ENCODE data around the gene IL7R. TPM values are rescaled to one million over a fixed set of nuclear protein-coding genes. Genes with fewer than 3 reads are reported as not detected.

The IL7R gene
- total and polyA plus RNA-seq, 2 of the 13 experiments (the other 11 are each of a cell fraction or from before 2014, with no cell fraction given) = not detected

- no peaks in the 10 kb centered on the region for H3K79me2 ChIP-seq (ENCODE audit: insufficient read depth, low read length)
- no peak for DNase-seq (ENCODE audit: low spot score)
- H3K27me3 ChIP-seq (ENCODE audit: control insufficient read depth in 1 of 2, insufficient read depth in 2 of 2, low read length in 2 of 2) = no peaks in the 10 kb centered on the region
- no peak for FAIRE-seq
- TF ChIP-seq FOXJ3 (CRISPR knock-in tag; IDR thresholded peaks at IDR 0.05; ENCODE audit: borderline replicate concordance) = no peak
- no peak for TF ChIP-seq NFYB (CRISPR knock-in tag; IDR thresholded peaks at IDR 0.05)
- H3K27ac ChIP-seq (ENCODE audit: extremely low read length, insufficient read depth, low read length) = no peak overlapping the region
- H4K20me1 ChIP-seq (ENCODE audit: insufficient read depth, low read length) = no peaks in the 10 kb centered on the region
- no peak overlapping the region for H3K4me3 ChIP-seq (replicated peaks in 1 of 3; ENCODE audit: insufficient read depth in 1 of 3, low read depth in 2 of 3, low read length in 3 of 3)
- in situ Hi-C loops (cut with HindIII; ENCODE audit: extremely low pct_ligation_motif_present, low pct_unique_long_range_greater_than_20kb) = no loop called here
- H3K9me3 ChIP-seq (ENCODE audit: low read length) = no peaks in the 10 kb centered on the region
- H3K4me1 ChIP-seq (ENCODE audit: insufficient read depth, low read length) = no peaks in the 10 kb centered on the region
- CTCF ChIA-PET (ENCODE audit: low intra/inter-chr PET ratio, low total read pairs) = no interaction called here
- POLR2A ChIA-PET = no interaction called here
- no peak overlapping the region for H3K4me2 ChIP-seq (ENCODE audit: low read depth, low read length)
- H3K36me3 ChIP-seq (replicated peaks in 1 of 2; ENCODE audit: control insufficient read depth in 1 of 2, insufficient read depth in 2 of 2, low read length in 2 of 2) = no peaks in the 10 kb centered on the region
- BruUV-seq (replicated peaks) = no TSS peak
- intact Hi-C loops (cut with micrococcal nuclease; ENCODE audit: unreplicated experiment) = no loop called here
- H3K9ac ChIP-seq (ENCODE audit: insufficient read depth, low read depth, low read length) = no peak overlapping the region
- ATAC-seq = no peak
- no peak overlapping the region for H2AFZ ChIP-seq (ENCODE audit: low read length)
Observed at GRCh38 chr5:35810601-35811000, 46.1 kb upstream of the IL7R start.

DNA sequence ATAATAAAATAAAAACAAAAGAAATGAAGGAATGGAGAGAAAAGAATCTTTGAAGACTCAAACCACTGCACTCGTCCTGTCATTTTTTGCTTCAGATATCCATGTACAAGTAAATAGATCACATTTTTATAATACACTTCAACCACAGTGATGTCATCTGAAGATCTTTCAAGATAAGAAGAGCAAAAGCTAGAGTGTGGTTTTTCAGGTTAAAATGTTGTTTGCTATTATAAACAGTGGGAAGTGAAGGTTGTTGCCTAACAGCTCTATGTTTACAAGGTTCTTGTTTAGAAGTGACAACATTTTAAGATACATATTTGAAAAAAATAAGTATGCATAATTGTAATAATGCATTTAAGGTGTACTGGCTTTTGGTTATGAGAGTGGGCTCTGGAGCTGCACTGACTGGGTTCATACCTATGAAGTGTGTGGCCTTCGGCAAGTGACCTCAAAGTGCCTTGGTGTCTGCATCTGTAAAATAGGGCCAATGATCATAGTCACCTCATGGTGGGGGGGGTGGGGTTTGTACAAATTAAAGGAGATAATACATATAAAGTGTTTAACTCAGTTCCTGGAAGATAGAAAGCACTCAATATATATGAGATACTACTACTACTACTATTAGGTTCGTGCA, 45.5 kb upstream of the IL7R start:
- no peak for FAIRE-seq
- WGBS (ENCODE audit: low lambda C conversion rate) = 32% methylated on average over 3 of the region's 3 CpGs

More for the DNA sequence above, 45.5 kb upstream of the IL7R start:
- ChIA-PET CTCF (ENCODE audit: low intra/inter-chr PET ratio, low total read pairs) (no interaction called here), POLR2A (no interaction called here)
- H3K4me3 ChIP-seq (replicated peaks in 1 of 3; ENCODE audit: insufficient read depth in 1 of 3, low read depth in 2 of 3, low read length in 3 of 3) = no peak overlapping the region
- H3K79me2 ChIP-seq (ENCODE audit: insufficient read depth, low read length) = no peaks in the 10 kb centered on the region
- in situ Hi-C loops (cut with HindIII; ENCODE audit: extremely low pct_ligation_motif_present, low pct_unique_long_range_greater_than_20kb) = no loop called here
- ATAC-seq = no peak
- H3K27me3 ChIP-seq (ENCODE audit: control insufficient read depth in 1 of 2, insufficient read depth in 2 of 2, low read length in 2 of 2) = no peaks in the 10 kb centered on the region
- H3K36me3 ChIP-seq (replicated peaks in 1 of 2; ENCODE audit: control insufficient read depth in 1 of 2, insufficient read depth in 2 of 2, low read length in 2 of 2) = no peaks in the 10 kb centered on the region
- no peak overlapping the region for H3K4me2 ChIP-seq (ENCODE audit: low read depth, low read length)
- no peaks in the 10 kb centered on the region for H4K20me1 ChIP-seq (ENCODE audit: insufficient read depth, low read length)
- no peak overlapping the region for H3K27ac ChIP-seq (ENCODE audit: extremely low read length, insufficient read depth, low read length)
- BruUV-seq (replicated peaks) = no TSS peak
- H3K9me3 ChIP-seq (ENCODE audit: low read length) = no peaks in the 10 kb centered on the region
- no peak overlapping the region for H3K9ac ChIP-seq (ENCODE audit: insufficient read depth, low read depth, low read length)
- H2AFZ ChIP-seq (ENCODE audit: low read length) = no peak overlapping the region
- intact Hi-C loops (cut with micrococcal nuclease; ENCODE audit: unreplicated experiment) = no loop called here
- TF ChIP-seq ZNF232 (CRISPR knock-in tag; IDR thresholded peaks at IDR 0.05; ENCODE audit: borderline replicate concordance) (no peak), SP140L (CRISPR knock-in tag; IDR thresholded peaks at IDR 0.05; ENCODE audit: borderline replicate concordance) (no peak), ELF3 (CRISPR knock-in tag; IDR thresholded peaks at IDR 0.05) (no peak), ZNF230 (CRISPR knock-in tag; IDR thresholded peaks at IDR 0.05) (no peak), TGIF2 (CRISPR knock-in tag; IDR thresholded peaks at IDR 0.05) (no peak), TARDBP (CRISPR knock-in tag; IDR thresholded peaks at IDR 0.05) (no peak), SMARCC2 (IDR thresholded peaks at IDR 0.05) (no peak), ZBTB25 (CRISPR knock-in tag; IDR thresholded peaks at IDR 0.05) (no peak)
- TF ChIP-seq, protein P1, sequence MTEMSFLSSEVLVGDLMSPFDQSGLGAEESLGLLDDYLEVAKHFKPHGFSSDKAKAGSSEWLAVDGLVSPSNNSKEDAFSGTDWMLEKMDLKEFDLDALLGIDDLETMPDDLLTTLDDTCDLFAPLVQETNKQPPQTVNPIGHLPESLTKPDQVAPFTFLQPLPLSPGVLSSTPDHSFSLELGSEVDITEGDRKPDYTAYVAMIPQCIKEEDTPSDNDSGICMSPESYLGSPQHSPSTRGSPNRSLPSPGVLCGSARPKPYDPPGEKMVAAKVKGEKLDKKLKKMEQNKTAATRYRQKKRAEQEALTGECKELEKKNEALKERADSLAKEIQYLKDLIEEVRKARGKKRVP (CRISPR knock-in tag; IDR thresholded peaks at IDR 0.05) = no peak
- H3K4me1 ChIP-seq (ENCODE audit: insufficient read depth, low read length) = no peaks in the 10 kb centered on the region
- no peak for DNase-seq (ENCODE audit: low spot score)

Measured in HepG2 (cell line).